GM21717 (cell line): ENCODE data around the gene SRSF5.
A peak's percentile ranks its signal among the peaks of the same experiment; 100 is the strongest.
"Not testable (repeated sequence)": the region's sequence is repeated elsewhere in the genome, so short reads cannot be mapped to it uniquely, and the experiment has no call there.

Experiments used
- ATAC-seq: cut with Tn5 transposase; IDR thresholded peaks from one replicate; pipeline ENCODE4 v1.9.1; 2021; ENCODE audit warnings: mild to moderate bottlenecking, moderate library complexity; ENCODE audit not compliant: unreplicated experiment

The SRSF5 gene

GRCh38 chr14:69766984-69767368, at the start of gene SRSF5:
TSS of gene SRSF5 (plus strand) at chr14:69767142. CDS start at chr14:69768157, 1,015 bp downstream.
- peak; percentile 87 for ATAC-seq

GRCh38 chr14:69718614-69719013, 48.3 kb upstream of the SRSF5 start:
- ATAC-seq, result not testable (repeated sequence)

- no peak for ATAC-seq
These were observed 47.4 kb upstream of the SRSF5 start for GRCh38 chr14:69719501-69719951.

GRCh38 chr14:69720912-69721311, 46.0 kb upstream of the SRSF5 start:
- ATAC-seq, result no peak

GRCh38 chr14:69726761-69727511, 40.0 kb upstream of the SRSF5 start:
- peak; percentile 77 for ATAC-seq

- ATAC-seq, result no peak
These were observed 39.1 kb upstream of the SRSF5 start for GRCh38 chr14:69727860-69728259.

- ATAC-seq, result not testable (repeated sequence)
These were observed 34.9 kb upstream of the SRSF5 start for GRCh38 chr14:69731919-69732598.

GRCh38 chr14:69736405-69736804, 30.5 kb upstream of the SRSF5 start:
- ATAC-seq, result not testable (repeated sequence)

- ATAC-seq, result no peak
These were observed 25.9 kb upstream of the SRSF5 start for GRCh38 chr14:69741055-69741454.

- no peak for ATAC-seq
These were observed 17.0 kb upstream of the SRSF5 start for GRCh38 chr14:69749956-69750355.

- ATAC-seq, result no peak
These were observed 16.4 kb upstream of the SRSF5 start for GRCh38 chr14:69750495-69750894.

- ATAC-seq, result no peak
These were observed 14.2 kb upstream of the SRSF5 start for GRCh38 chr14:69752773-69753172.

GRCh38 chr14:69753860-69754259, 13.1 kb upstream of the SRSF5 start:
- ATAC-seq, result no peak

GRCh38 chr14:69754487-69754886, 12.5 kb upstream of the SRSF5 start:
- no peak for ATAC-seq

GRCh38 chr14:69755296-69755695, 11.6 kb upstream of the SRSF5 start:
- no peak for ATAC-seq

GRCh38 chr14:69755784-69756183, 11.2 kb upstream of the SRSF5 start:
- ATAC-seq, result no peak

GRCh38 chr14:69756298-69756697, 10.6 kb upstream of the SRSF5 start:
- no peak for ATAC-seq

- no peak for ATAC-seq
These were observed 6.1 kb upstream of the SRSF5 start for GRCh38 chr14:69760810-69761209.

- no peak for ATAC-seq
These were observed 3.0 kb upstream of the SRSF5 start for GRCh38 chr14:69763761-69764510.

- ATAC-seq, result peak; percentile 64
These were observed 542 bp downstream of the SRSF5 start for GRCh38 chr14:69767369-69767999.

- no peak for ATAC-seq
These were observed 1.9 kb downstream of the SRSF5 start for GRCh38 chr14:69768873-69769272.
